ENCODE results near the gene MDN1.

MDN1 gene

DNA sequence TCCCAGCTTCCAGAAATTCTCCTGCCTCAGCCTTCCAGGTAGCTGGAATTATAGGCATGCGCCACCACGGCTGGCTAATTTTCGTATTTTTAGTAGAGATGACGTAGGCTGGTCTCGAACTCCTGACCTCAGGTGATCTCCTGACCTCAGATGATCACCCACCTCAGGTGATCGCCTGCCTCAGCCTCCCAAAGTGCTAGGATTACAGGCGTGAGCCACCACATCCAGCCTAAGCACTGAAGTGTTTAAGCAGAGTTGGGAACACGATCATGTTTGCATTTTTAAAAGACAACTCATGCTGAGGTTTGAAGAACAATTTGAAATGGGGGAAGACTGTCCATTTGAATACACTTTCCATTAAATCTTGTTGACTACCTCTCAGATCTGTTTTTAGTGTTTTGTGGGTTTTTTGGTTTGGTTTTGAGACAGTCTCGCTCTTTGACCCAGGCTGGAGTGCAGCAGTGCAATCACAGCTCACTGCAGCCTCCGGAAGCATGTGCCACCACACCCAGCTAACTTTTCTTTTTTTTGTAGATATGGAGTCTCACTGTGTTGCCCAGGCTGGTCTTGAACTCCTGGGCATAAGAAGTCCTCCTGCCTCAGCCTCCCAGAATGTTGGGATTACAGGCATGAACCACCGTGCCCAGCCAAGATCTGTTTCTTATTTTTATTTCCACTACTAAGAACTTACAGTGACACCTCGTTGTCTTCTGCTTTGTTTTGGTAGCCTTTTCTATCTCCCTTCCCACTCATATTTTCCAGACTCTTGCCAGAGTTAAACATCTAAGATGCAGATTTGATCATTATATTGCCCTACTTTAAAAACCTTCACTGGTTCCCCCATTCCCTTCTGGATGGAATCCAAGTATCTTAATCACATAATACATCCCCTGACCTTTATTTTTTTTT is 15.5 kb upstream of the MDN1 start:
- TF ChIP-seq EZH2phosphoT487 (IDR thresholded peaks at IDR 0.05; ENCODE audit: low read depth): no peak
- TF ChIP-seq, protein P1, sequence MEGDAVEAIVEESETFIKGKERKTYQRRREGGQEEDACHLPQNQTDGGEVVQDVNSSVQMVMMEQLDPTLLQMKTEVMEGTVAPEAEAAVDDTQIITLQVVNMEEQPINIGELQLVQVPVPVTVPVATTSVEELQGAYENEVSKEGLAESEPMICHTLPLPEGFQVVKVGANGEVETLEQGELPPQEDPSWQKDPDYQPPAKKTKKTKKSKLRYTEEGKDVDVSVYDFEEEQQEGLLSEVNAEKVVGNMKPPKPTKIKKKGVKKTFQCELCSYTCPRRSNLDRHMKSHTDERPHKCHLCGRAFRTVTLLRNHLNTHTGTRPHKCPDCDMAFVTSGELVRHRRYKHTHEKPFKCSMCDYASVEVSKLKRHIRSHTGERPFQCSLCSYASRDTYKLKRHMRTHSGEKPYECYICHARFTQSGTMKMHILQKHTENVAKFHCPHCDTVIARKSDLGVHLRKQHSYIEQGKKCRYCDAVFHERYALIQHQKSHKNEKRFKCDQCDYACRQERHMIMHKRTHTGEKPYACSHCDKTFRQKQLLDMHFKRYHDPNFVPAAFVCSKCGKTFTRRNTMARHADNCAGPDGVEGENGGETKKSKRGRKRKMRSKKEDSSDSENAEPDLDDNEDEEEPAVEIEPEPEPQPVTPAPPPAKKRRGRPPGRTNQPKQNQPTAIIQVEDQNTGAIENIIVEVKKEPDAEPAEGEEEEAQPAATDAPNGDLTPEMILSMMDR (IDR thresholded peaks at IDR 0.05; ENCODE audit: low read depth, low read length): no peak
- peaks cover 18% of the 10 kb centered on the region for H3K79me2 ChIP-seq (ENCODE audit: low read length)
- H3K9ac ChIP-seq (ENCODE audit: low read length): no peak overlapping the region
- no peaks in the 10 kb centered on the region for H3K27me3 ChIP-seq (ENCODE audit: low read depth, low read length)
- H3K27ac ChIP-seq (ENCODE audit: low read length): no peak overlapping the region
- H3K9me3 ChIP-seq (ENCODE audit: insufficient read depth, low read length): no peaks in the 10 kb centered on the region
- H3K4me2 ChIP-seq (ENCODE audit: low read length): peak overlapping the region; percentile 29
- H2AFZ ChIP-seq (ENCODE audit: low read depth, low read length): no peak overlapping the region
- H3K36me3 ChIP-seq (replicated peaks; ENCODE audit: low read depth, low read length): peaks cover 15% of the 10 kb centered on the region
- peaks cover 19% of the 10 kb centered on the region for H3K4me1 ChIP-seq (ENCODE audit: low read length)
- H4K20me1 ChIP-seq (ENCODE audit: insufficient read depth, low read length): no peaks in the 10 kb centered on the region; the same call in 1 of the 2 replicates
- no peak overlapping the region for H3K4me3 ChIP-seq (ENCODE audit: low read length)

DNA sequence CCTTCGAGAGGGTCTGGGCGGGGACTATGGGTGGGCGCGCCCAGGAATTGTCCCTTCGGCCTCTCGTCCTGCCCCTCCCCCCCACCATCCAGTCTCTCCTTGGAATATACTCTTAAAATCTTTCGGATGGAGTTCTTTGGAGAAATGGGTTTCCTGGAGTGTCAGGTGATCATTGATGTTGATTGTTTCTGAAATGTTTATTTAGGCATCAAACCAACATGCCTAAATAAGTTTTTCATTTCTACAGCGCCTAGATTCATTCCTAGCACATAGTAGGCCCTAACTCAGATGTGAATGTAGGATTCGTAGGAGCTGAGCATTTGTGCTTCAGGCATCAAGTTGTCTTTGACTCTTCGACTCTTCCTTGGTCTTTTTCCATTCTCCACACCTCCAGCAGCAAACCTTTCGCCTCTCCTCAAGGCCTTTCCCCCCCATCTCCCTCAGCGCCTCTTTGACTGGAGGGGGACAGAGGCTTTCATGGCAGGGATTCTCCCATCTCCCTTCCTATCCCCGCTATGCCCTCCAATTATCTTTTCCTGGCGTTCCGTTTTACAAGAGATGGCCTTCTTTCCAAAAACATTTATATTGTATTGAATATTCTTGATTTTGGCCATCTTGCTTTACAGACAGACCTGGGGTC is 10.7 kb upstream of the MDN1 start:
- Histone ChIP-seq H3K27ac (ENCODE audit: low read length) (peak overlapping the region; percentile 40; the same call in 1 of the 2 replicates), H3K9me3 (ENCODE audit: insufficient read depth, low read length) (no peaks in the 10 kb centered on the region), H3K4me3 (ENCODE audit: low read length) (peak overlapping the region; percentile 95), H3K4me1 (ENCODE audit: low read length) (peaks cover 14% of the 10 kb centered on the region), H3K9ac (ENCODE audit: low read length) (peak overlapping the region; percentile 92), H2AFZ (ENCODE audit: low read depth, low read length) (peak overlapping the region; percentile 29; the same call in 1 of the 2 replicates), H3K4me2 (ENCODE audit: low read length) (peak overlapping the region; percentile 81), H3K79me2 (ENCODE audit: low read length) (peaks cover 16% of the 10 kb centered on the region), H3K36me3 (replicated peaks; ENCODE audit: low read depth, low read length) (peaks cover 10% of the 10 kb centered on the region), H4K20me1 (ENCODE audit: insufficient read depth, low read length) (no peaks in the 10 kb centered on the region), H3K27me3 (ENCODE audit: low read depth, low read length) (no peaks in the 10 kb centered on the region)
- TF ChIP-seq EZH2phosphoT487 (IDR thresholded peaks at IDR 0.05; ENCODE audit: low read depth): no peak
- TF ChIP-seq, protein P1 (IDR thresholded peaks at IDR 0.05; ENCODE audit: low read depth, low read length): no peak

DNA sequence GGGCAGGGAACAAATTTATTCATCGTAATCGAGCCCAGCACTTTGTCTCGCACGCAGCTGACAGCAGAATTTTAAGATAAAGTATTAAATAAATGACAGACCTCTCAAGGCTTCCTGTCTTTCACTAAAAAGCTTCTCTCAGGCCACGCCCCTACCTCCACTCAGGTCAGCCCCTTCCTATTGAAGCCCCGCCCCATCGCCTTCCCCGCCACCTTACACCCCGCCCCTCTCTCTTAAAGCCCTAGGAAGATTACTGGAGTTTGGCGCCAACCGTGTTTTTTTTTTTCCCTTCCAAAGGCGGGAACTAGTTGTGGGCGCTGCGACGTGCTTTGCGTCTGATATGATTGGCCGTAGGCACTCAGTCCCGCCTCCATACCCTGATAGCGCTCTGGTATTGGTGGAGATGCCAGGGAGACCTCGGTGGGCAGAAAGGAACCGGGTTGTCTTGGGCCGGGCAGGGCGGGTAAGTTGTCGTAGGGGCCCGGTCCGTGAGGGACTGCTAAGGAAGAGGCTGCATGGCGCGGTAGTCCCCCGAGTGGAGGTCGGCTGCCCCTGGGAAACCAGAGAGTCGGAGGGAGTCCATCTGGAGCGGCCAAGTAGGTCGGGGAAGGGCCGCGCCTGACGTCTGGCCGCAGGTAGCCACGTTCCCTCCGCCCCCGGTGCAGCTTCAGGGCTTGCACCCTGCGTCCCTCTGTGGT is 10.0 kb upstream of the MDN1 start, which contains the start of gene CASP8AP2:
Gene CASP8AP2, plus strand, starts transcription at position 409 of the 698 bp plus-strand sequence.
- Histone ChIP-seq H3K9me3 (ENCODE audit: insufficient read depth, low read length) (no peaks in the 10 kb centered on the region), H4K20me1 (ENCODE audit: insufficient read depth, low read length) (no peaks in the 10 kb centered on the region), H3K36me3 (replicated peaks; ENCODE audit: low read depth, low read length) (peaks cover 10% of the 10 kb centered on the region), H3K27me3 (ENCODE audit: low read depth, low read length) (no peaks in the 10 kb centered on the region), H3K4me1 (ENCODE audit: low read length) (peaks cover 8% of the 10 kb centered on the region), H3K4me2 (ENCODE audit: low read length) (peak within 1 kb of the TSS; percentile 81), H3K27ac (ENCODE audit: low read length) (peak within 1 kb of the TSS; percentile 65), H2AFZ (ENCODE audit: low read depth, low read length) (peak within 1 kb of the TSS; percentile 76), H3K4me3 (ENCODE audit: low read length) (peak within 1 kb of the TSS; percentile 95), H3K9ac (ENCODE audit: low read length) (peak within 1 kb of the TSS; percentile 92), H3K79me2 (ENCODE audit: low read length) (peaks cover 16% of the 10 kb centered on the region)
- TF ChIP-seq EZH2phosphoT487 (IDR thresholded peaks at IDR 0.05; ENCODE audit: low read depth): no peak
- TF ChIP-seq, protein P1 (IDR thresholded peaks at IDR 0.05; ENCODE audit: low read depth, low read length): no peak

All from OCI-LY3 (cell line).